ENCODE results near the gene TSC22D2.

DNA sequence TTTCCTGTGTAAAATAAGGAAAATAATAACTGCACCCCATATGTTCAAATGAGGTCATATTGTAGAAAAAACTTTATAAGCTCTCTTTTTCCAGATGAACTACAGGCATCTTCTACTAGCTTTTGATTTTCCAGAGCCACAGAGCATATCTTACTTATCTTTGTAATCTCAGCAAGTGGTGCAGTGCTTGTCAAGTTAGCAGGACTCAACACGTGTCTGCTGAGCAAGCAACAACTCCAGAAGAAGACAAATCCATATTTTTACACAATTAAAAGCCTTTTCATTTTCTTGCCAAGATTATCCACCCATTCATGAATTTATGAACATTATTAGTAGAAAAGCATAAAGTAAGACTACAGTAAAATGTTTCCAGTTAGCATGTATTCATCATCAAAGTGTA lies 14.4 kb upstream of the TSC22D2 start:
- TF ChIP-seq, protein P1, sequence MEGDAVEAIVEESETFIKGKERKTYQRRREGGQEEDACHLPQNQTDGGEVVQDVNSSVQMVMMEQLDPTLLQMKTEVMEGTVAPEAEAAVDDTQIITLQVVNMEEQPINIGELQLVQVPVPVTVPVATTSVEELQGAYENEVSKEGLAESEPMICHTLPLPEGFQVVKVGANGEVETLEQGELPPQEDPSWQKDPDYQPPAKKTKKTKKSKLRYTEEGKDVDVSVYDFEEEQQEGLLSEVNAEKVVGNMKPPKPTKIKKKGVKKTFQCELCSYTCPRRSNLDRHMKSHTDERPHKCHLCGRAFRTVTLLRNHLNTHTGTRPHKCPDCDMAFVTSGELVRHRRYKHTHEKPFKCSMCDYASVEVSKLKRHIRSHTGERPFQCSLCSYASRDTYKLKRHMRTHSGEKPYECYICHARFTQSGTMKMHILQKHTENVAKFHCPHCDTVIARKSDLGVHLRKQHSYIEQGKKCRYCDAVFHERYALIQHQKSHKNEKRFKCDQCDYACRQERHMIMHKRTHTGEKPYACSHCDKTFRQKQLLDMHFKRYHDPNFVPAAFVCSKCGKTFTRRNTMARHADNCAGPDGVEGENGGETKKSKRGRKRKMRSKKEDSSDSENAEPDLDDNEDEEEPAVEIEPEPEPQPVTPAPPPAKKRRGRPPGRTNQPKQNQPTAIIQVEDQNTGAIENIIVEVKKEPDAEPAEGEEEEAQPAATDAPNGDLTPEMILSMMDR (IDR thresholded peaks at IDR 0.05) = no peak
- no peak for TF ChIP-seq EP300 (IDR thresholded peaks at IDR 0.05)
- TF ChIP-seq POLR2AphosphoS5 (IDR thresholded peaks at IDR 0.05) = no peak
- TF ChIP-seq POLR2A (IDR thresholded peaks at IDR 0.05) = no peak

All from stomach (tissue), 4 donors.